Measurements from ENCODE around the gene MAP2K7.

- TF ChIP-seq, protein P1, sequence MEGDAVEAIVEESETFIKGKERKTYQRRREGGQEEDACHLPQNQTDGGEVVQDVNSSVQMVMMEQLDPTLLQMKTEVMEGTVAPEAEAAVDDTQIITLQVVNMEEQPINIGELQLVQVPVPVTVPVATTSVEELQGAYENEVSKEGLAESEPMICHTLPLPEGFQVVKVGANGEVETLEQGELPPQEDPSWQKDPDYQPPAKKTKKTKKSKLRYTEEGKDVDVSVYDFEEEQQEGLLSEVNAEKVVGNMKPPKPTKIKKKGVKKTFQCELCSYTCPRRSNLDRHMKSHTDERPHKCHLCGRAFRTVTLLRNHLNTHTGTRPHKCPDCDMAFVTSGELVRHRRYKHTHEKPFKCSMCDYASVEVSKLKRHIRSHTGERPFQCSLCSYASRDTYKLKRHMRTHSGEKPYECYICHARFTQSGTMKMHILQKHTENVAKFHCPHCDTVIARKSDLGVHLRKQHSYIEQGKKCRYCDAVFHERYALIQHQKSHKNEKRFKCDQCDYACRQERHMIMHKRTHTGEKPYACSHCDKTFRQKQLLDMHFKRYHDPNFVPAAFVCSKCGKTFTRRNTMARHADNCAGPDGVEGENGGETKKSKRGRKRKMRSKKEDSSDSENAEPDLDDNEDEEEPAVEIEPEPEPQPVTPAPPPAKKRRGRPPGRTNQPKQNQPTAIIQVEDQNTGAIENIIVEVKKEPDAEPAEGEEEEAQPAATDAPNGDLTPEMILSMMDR (conservative IDR thresholded peaks at IDR 0.05; ENCODE audit: low read depth, low read length): no peak
- no peak for TF ChIP-seq EZH2 (IDR thresholded peaks at IDR 0.05; ENCODE audit: borderline replicate concordance, low read depth, low read length, poor library complexity, severe bottlenecking)
These were observed 17.0 kb downstream of the MAP2K7 start for GRCh38 chr19:7920519-7921301.
